ENCODE data around the gene CAPN13. TPM values are rescaled to one million over a fixed set of nuclear protein-coding genes. Genes with fewer than 3 reads are reported as not detected.

CAPN13 gene
- total RNA-seq, 4 donors from 2014 or later = 0.18 to 5.8 (median 1.8) TPM

GRCh38 chr2:30759481-30759880 is 47.8 kb downstream of the CAPN13 start:
- TF ChIP-seq CTCF (IDR thresholded peaks at IDR 0.05) (no peak), POLR2A (IDR thresholded peaks at IDR 0.05) (no peak)
- H3K4me3 ChIP-seq = no peak overlapping the region
- intact Hi-C loops (cut with DNase I) = no loop called here
- no peak overlapping the region for H3K27ac ChIP-seq
- peaks cover 2 to 10% (median 3%) of the 10 kb centered on the region in 3 donors for H3K4me1 ChIP-seq
- WGBS, 2 donors = 87 to 91% methylated on average over 12 to 14 of the region's 14 CpGs
- H3K36me3 ChIP-seq = no peaks in the 10 kb centered on the region
- DNase-seq = no peak
- H3K27me3 ChIP-seq = peaks cover 0 to 44% (median 0%) of the 10 kb centered on the region in 4 donors
- H3K9me3 ChIP-seq = no peaks in the 10 kb centered on the region

- H3K27me3 ChIP-seq = peaks cover 0 to 55% (median 0%) of the 10 kb centered on the region in 4 donors
- WGBS, 2 donors = 37 to 66% methylated on average over 6 of the region's 6 CpGs
- H3K4me3 ChIP-seq = no peak overlapping the region
- no peak for DNase-seq
- intact Hi-C loops (cut with DNase I) = no loop called here
- TF ChIP-seq CTCF (IDR thresholded peaks at IDR 0.05) (no peak), POLR2A (IDR thresholded peaks at IDR 0.05) (no peak)
- H3K36me3 ChIP-seq = no peaks in the 10 kb centered on the region
- no peak overlapping the region for H3K27ac ChIP-seq
- H3K4me1 ChIP-seq = peaks cover 2 to 10% (median 3%) of the 10 kb centered on the region in 3 donors
- no peaks in the 10 kb centered on the region for H3K9me3 ChIP-seq
Measured at GRCh38 chr2:30758191-30758651, 49.0 kb downstream of the CAPN13 start.

DNA sequence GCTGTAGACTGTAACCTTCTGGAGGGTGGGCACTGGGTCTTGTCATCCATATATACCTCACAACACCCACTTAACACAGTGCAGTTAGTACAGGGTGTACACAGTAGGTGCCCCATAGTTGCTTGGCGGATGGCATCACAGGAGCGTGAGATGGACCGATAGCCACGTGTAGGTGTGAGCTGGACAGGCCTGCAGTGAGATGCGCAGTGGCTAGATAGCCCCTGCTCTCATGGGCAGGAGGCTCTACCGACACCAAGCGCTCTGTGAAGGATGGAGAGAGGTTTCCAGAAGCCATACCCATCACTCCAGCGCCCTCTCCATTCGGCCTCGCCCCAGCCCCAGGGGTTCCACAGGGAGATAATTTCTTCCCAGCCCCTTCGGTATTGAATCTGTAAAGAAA is 49.5 kb downstream of the CAPN13 start:
- peaks cover 0 to 60% (median 0%) of the 10 kb centered on the region in 4 donors for H3K27me3 ChIP-seq
- H3K4me3 ChIP-seq = no peak overlapping the region
- H3K9me3 ChIP-seq = no peaks in the 10 kb centered on the region
- TF ChIP-seq POLR2A (IDR thresholded peaks at IDR 0.05) (no peak), CTCF (IDR thresholded peaks at IDR 0.05) (no peak)
- DNase-seq = no peak
- no peak overlapping the region for H3K27ac ChIP-seq
- peaks cover 2 to 10% (median 3%) of the 10 kb centered on the region in 3 donors for H3K4me1 ChIP-seq
- intact Hi-C loops (cut with DNase I) = no loop called here
- 82 to 86% methylated on average over 11 of the region's 11 CpGs for WGBS, 2 donors
- H3K36me3 ChIP-seq = no peaks in the 10 kb centered on the region

GRCh38 chr2:30756971-30757370 is 50.3 kb downstream of the CAPN13 start:
- 74 to 92% methylated on average over 5 to 9 of the region's 9 CpGs for WGBS, 2 donors
- intact Hi-C loops (cut with DNase I) = no loop called here
- DNase-seq = no peak
- Histone ChIP-seq H3K36me3 (no peaks in the 10 kb centered on the region), H3K4me1 (peaks cover 2 to 10% (median 3%) of the 10 kb centered on the region in 3 donors), H3K9me3 (no peaks in the 10 kb centered on the region), H3K27me3 (peaks cover 0 to 67% (median 0%) of the 10 kb centered on the region in 4 donors), H3K27ac (no peak overlapping the region), H3K4me3 (no peak overlapping the region)
- no peak for TF ChIP-seq CTCF (IDR thresholded peaks at IDR 0.05)
- TF ChIP-seq POLR2A (IDR thresholded peaks at IDR 0.05) = no peak

DNA sequence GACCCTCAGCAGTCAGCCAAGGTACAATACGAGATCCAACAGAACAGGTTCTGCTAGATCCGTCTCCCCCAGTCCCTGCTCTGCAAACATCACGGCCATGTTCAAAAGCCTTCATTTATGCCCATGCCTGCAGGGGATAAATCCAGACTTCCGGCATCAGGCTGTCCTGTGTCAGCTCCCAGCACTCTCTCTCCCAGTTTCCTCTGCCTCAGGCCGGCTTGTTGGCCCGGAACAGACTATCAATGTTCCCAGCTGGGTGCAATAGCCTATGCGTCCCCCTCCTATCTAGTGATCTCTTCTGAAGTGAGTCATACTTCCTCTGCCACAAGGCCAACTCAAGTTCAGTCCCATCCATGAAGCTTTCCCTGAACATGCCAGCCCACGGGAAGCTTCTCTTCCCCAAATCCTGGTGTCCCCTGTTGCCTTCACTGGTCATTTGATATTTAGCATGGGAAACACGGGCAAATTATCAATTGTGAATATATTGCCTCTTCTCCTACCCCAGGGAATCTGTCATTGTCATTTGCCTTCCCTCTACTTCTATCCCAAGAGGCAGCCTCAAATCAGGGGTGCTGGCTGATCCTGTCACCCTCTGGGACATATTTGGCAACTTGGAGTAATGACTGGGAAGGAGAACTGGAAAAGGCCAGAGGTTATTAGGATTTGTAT is 51.1 kb downstream of the CAPN13 start:
- Histone ChIP-seq H3K4me3 (no peak overlapping the region), H3K27me3 (peaks cover 0 to 67% (median 0%) of the 10 kb centered on the region in 4 donors), H3K4me1 (peaks cover 2 to 10% (median 3%) of the 10 kb centered on the region in 3 donors), H3K27ac (no peak overlapping the region), H3K36me3 (no peaks in the 10 kb centered on the region), H3K9me3 (no peaks in the 10 kb centered on the region)
- intact Hi-C loops (cut with DNase I) = no loop called here
- DNase-seq = no peak
- TF ChIP-seq CTCF (IDR thresholded peaks at IDR 0.05) (no peak), POLR2A (IDR thresholded peaks at IDR 0.05) (no peak)
- WGBS, 2 donors = 15 to 26% methylated on average over 9 of the region's 9 CpGs

Measured in esophagus squamous epithelium (tissue), 5 donors.